ENCODE data around the gene SSPN.

DNA sequence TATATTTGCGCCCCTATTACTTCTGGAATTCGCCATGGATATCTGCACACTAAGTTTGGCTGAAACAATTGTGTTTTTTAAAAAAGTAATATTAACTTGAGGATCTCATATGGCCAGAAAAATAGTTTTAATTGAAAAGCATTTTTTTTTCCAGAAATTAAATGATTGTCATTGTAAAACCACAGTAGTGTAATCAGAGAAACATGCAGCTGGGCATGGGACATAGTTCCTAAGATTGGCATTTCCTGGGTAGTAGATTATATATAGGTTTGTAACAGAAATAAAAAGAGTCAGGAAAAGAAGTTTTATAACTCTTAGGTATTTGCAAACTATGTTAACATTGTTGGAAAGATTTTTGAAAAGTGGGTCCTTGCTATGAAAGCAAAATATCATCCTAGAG, 17.6 kb downstream of the SSPN start:
- TF ChIP-seq, protein P1, sequence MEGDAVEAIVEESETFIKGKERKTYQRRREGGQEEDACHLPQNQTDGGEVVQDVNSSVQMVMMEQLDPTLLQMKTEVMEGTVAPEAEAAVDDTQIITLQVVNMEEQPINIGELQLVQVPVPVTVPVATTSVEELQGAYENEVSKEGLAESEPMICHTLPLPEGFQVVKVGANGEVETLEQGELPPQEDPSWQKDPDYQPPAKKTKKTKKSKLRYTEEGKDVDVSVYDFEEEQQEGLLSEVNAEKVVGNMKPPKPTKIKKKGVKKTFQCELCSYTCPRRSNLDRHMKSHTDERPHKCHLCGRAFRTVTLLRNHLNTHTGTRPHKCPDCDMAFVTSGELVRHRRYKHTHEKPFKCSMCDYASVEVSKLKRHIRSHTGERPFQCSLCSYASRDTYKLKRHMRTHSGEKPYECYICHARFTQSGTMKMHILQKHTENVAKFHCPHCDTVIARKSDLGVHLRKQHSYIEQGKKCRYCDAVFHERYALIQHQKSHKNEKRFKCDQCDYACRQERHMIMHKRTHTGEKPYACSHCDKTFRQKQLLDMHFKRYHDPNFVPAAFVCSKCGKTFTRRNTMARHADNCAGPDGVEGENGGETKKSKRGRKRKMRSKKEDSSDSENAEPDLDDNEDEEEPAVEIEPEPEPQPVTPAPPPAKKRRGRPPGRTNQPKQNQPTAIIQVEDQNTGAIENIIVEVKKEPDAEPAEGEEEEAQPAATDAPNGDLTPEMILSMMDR (IDR thresholded peaks at IDR 0.05) = no peak
- TF ChIP-seq EP300 (IDR thresholded peaks at IDR 0.05) (no peak), POLR2A (IDR thresholded peaks at IDR 0.05) (no peak), POLR2AphosphoS5 (IDR thresholded peaks at IDR 0.05) (no peak)
